ENCODE results near the gene MDC1.
"Not testable (repeated sequence)": the region's sequence is repeated elsewhere in the genome, so short reads cannot be mapped to it uniquely, and the experiment has no call there.

DNA sequence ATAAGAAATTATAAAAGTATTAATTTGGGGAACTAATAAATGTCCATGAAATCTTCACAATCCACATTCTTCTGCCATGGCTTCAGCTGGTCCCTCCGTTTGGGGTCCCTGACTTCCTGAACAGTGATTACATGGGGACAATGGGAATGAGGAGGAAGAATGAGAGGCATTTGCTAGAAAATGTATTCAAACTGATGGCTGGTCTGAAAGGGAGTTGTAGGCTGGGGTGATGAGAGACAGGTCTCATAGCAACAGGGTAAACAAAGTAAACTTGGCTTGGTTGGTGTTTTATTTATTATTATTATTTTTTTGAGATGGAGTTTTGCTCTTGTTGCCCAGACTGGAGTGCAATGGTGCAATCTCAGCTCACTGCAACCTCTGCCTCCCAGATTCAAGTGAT, 48.4 kb upstream of the MDC1 start:
- TF ChIP-seq CTCF (conservative IDR thresholded peaks at IDR 0.05; ENCODE audit: low read length); EZH2phosphoT487 (IDR thresholded peaks at IDR 0.05; ENCODE audit: borderline replicate concordance): not testable (repeated sequence)

Data from Loucy (cell line).